ENCODE results near the gene CD302. TPM values are rescaled to one million over a fixed set of nuclear protein-coding genes. Genes with fewer than 3 reads are reported as not detected.
A peak's percentile ranks its signal among the peaks of the same experiment; 100 is the strongest.

CD302 gene
- total RNA-seq, 1 experiment from 2014 or later: 0.21 TPM

DNA sequence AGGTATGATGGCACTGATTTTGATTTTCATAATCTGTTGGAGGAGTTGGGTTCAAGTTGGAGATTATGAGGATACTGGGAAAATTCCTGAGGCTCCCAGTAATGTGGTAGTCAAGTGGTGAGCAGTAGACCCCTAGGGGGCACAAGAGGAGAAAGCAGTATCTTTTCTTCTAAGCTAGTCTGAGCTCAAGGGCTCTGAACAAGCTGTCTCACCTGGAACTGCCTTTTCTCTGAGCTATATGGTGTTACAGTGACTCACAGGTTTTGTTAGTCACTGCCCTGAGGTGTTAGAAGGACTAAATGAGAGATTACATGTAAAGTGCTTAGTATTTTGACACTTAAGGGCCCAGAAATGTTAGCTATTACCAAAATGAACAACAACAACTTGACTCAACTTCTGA, 42.2 kb downstream of the CD302 start:
- Mint-ChIP-seq H3K27me3 (ENCODE audit: insufficient read depth, unreplicated experiment) (no peaks in the 10 kb centered on the region), H3K4me3 (ENCODE audit: unreplicated experiment) (no peak overlapping the region), H3K27ac (ENCODE audit: low read depth, unreplicated experiment) (no peak overlapping the region), H3K36me3 (ENCODE audit: insufficient read depth, unreplicated experiment) (peaks cover 27% of the 10 kb centered on the region), H3K4me1 (ENCODE audit: insufficient read depth, unreplicated experiment) (peaks cover 10% of the 10 kb centered on the region), H3K9me3 (ENCODE audit: unreplicated experiment) (no peaks in the 10 kb centered on the region)
- intact Hi-C loops (cut with micrococcal nuclease): loop anchor here (5.0 kb wide), 1 partner anchor 212 kb away; no protein-coding TSS in a partner anchor
- TF ChIP-seq, protein P1, sequence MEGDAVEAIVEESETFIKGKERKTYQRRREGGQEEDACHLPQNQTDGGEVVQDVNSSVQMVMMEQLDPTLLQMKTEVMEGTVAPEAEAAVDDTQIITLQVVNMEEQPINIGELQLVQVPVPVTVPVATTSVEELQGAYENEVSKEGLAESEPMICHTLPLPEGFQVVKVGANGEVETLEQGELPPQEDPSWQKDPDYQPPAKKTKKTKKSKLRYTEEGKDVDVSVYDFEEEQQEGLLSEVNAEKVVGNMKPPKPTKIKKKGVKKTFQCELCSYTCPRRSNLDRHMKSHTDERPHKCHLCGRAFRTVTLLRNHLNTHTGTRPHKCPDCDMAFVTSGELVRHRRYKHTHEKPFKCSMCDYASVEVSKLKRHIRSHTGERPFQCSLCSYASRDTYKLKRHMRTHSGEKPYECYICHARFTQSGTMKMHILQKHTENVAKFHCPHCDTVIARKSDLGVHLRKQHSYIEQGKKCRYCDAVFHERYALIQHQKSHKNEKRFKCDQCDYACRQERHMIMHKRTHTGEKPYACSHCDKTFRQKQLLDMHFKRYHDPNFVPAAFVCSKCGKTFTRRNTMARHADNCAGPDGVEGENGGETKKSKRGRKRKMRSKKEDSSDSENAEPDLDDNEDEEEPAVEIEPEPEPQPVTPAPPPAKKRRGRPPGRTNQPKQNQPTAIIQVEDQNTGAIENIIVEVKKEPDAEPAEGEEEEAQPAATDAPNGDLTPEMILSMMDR (IDR thresholded peaks at IDR 0.05; ENCODE audit: unreplicated experiment): no peak
- BruUV-seq (replicated peaks): no TSS peak
- CTCF ChIA-PET: interaction anchor here (0.6 to 1.2 kb wide), 14 partner anchors 11 to 1238 kb away, joined by 3 to 5 read pairs (median 3); no protein-coding TSS in a partner anchor
- POLR2A ChIA-PET: interaction anchor here (0.5 to 1.6 kb wide), 11 partner anchors 9 to 354 kb away, joined by 3 to 9 read pairs (median 3); partner anchors contain the start of gene MARCHF7
- peak; percentile 96 for DNase-seq (ENCODE audit: unreplicated experiment)

DNA sequence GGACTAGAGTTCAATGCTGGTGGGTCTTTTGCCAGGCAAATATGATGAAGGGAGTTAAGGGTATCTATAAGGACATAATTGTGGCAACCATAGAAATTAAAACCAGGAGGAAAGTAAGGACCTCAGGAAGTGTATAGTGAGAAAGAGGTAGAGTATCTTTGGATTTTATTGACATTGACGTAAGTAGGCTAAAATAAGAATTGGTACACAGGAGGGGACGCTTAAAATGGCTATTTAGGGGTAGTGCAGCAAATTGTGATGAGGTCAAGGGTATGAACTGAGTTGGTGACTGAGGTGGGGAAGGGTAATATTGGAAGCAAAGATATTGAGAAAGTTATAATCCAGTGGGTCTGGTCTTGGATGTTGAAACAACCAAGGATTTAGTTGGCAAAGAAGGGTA, 43.0 kb downstream of the CD302 start:
- BruUV-seq (replicated peaks): no TSS peak
- ChIA-PET CTCF (interaction anchor here (0.8 to 1.2 kb wide), 2 partner anchors 143 to 465 kb away, joined by 3 to 5 read pairs; no protein-coding TSS in a partner anchor), POLR2A (interaction anchor here (1.1 kb wide), 1 partner anchor 13 kb away, joined by 9 read pairs; no protein-coding TSS in a partner anchor)
- no peak overlapping the region for H3K4me3 Mint-ChIP-seq (ENCODE audit: unreplicated experiment)
- TF ChIP-seq, protein P1 (IDR thresholded peaks at IDR 0.05; ENCODE audit: unreplicated experiment): no peak
- peaks cover 24% of the 10 kb centered on the region for H3K36me3 Mint-ChIP-seq (ENCODE audit: insufficient read depth, unreplicated experiment)
- intact Hi-C loops (cut with micrococcal nuclease): loop anchor here (5.0 kb wide), 1 partner anchor 212 kb away; no protein-coding TSS in a partner anchor
- H3K4me1 Mint-ChIP-seq (ENCODE audit: insufficient read depth, unreplicated experiment): peaks cover 10% of the 10 kb centered on the region
- no peak for DNase-seq (ENCODE audit: unreplicated experiment)
- no peak overlapping the region for H3K27ac Mint-ChIP-seq (ENCODE audit: low read depth, unreplicated experiment)
- H3K27me3 Mint-ChIP-seq (ENCODE audit: insufficient read depth, unreplicated experiment): no peaks in the 10 kb centered on the region
- no peaks in the 10 kb centered on the region for H3K9me3 Mint-ChIP-seq (ENCODE audit: unreplicated experiment)

DNA sequence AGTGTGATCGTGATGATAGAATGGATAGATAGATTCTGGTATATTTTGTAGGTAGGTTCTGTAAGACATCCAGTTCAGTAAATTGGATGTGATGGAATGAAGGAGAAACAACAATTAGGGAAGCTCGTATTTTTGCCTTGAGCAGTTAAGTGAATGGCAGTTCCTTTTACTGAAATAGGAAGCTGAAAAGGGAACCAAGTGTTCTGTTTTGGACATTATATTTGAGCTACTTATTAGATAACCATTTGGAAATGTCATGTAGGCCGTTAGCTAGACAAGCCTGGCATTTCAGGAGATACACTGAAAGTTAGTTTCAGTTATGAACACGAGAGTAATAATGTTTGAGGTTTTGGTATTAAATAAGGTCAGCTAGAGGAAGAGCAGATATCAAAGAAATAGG, 44.2 kb downstream of the CD302 start:
- H3K27me3 Mint-ChIP-seq (ENCODE audit: insufficient read depth, unreplicated experiment): no peaks in the 10 kb centered on the region
- ChIA-PET POLR2A (interaction anchor here (0.7 to 1.2 kb wide), 6 partner anchors 9 to 238 kb away, joined by 3 to 9 read pairs (median 4); no protein-coding TSS in a partner anchor), CTCF (interaction anchor here (0.6 kb wide), 1 partner anchor 388 kb away, joined by 3 read pairs; no protein-coding TSS in a partner anchor)
- peaks cover 28% of the 10 kb centered on the region for H3K36me3 Mint-ChIP-seq (ENCODE audit: insufficient read depth, unreplicated experiment)
- intact Hi-C loops (cut with micrococcal nuclease): no loop called here
- no peak overlapping the region for H3K27ac Mint-ChIP-seq (ENCODE audit: low read depth, unreplicated experiment)
- TF ChIP-seq, protein P1 (IDR thresholded peaks at IDR 0.05; ENCODE audit: unreplicated experiment): no peak
- no peaks in the 10 kb centered on the region for H3K9me3 Mint-ChIP-seq (ENCODE audit: unreplicated experiment)
- no TSS peak for BruUV-seq (replicated peaks)
- DNase-seq (ENCODE audit: unreplicated experiment): no peak
- no peak overlapping the region for H3K4me3 Mint-ChIP-seq (ENCODE audit: unreplicated experiment)
- peaks cover 10% of the 10 kb centered on the region for H3K4me1 Mint-ChIP-seq (ENCODE audit: insufficient read depth, unreplicated experiment)

DNA sequence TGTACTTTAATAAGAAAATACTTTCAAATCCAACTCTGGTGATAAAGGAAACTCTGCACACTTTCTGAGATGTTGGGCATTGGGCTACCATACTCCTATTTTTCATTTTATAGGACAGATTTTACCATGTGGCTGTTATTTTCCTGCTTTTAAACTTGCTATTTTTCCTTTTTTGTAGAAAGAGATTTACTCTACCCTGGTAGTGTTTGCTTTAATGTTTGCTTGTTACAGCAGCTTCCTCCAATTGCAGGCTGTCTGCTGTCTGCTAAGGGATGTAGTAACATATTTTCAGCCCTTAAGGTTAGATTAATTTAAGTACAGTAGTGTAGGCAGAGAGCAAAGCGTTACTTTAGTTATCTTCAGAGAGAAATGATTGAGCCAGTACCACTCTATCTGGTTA, 47.1 kb downstream of the CD302 start:
- H3K27ac Mint-ChIP-seq (ENCODE audit: low read depth, unreplicated experiment): no peak overlapping the region
- TF ChIP-seq, protein P1 (IDR thresholded peaks at IDR 0.05; ENCODE audit: unreplicated experiment): no peak
- ChIA-PET POLR2A (no interaction called here), CTCF (no interaction called here)
- peaks cover 6% of the 10 kb centered on the region for H3K4me1 Mint-ChIP-seq (ENCODE audit: insufficient read depth, unreplicated experiment)
- H3K9me3 Mint-ChIP-seq (ENCODE audit: unreplicated experiment): no peaks in the 10 kb centered on the region
- intact Hi-C loops (cut with micrococcal nuclease): no loop called here
- no TSS peak for BruUV-seq (replicated peaks)
- DNase-seq (ENCODE audit: unreplicated experiment): no peak
- no peak overlapping the region for H3K4me3 Mint-ChIP-seq (ENCODE audit: unreplicated experiment)
- peaks cover 57% of the 10 kb centered on the region for H3K36me3 Mint-ChIP-seq (ENCODE audit: insufficient read depth, unreplicated experiment)
- H3K27me3 Mint-ChIP-seq (ENCODE audit: insufficient read depth, unreplicated experiment): no peaks in the 10 kb centered on the region

All from MCF 10A (cell line).